ENCODE data around the gene TUBB4A.

DNA sequence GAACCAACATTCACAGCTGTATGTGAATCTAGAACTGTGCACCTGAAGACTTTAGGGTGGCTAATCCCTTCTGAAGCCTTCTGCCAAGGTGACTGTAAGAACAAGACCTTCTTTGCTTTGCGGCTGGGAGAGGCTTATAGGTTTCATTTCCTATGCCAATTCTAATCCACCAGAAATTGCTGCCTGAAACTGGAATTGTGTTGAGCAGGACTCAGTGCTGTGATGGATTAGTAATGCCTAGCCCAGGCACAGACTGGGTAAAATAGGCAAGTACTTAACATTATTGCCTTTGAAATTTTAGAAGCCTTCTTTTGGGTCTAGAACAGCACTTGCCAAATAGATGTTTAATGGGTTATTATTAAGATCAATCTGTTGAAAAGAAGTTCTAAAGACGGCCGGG lies 54.1 kb downstream of the TUBB4A start:
- TF ChIP-seq, protein P1, sequence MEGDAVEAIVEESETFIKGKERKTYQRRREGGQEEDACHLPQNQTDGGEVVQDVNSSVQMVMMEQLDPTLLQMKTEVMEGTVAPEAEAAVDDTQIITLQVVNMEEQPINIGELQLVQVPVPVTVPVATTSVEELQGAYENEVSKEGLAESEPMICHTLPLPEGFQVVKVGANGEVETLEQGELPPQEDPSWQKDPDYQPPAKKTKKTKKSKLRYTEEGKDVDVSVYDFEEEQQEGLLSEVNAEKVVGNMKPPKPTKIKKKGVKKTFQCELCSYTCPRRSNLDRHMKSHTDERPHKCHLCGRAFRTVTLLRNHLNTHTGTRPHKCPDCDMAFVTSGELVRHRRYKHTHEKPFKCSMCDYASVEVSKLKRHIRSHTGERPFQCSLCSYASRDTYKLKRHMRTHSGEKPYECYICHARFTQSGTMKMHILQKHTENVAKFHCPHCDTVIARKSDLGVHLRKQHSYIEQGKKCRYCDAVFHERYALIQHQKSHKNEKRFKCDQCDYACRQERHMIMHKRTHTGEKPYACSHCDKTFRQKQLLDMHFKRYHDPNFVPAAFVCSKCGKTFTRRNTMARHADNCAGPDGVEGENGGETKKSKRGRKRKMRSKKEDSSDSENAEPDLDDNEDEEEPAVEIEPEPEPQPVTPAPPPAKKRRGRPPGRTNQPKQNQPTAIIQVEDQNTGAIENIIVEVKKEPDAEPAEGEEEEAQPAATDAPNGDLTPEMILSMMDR (IDR thresholded peaks at IDR 0.05 in 2 of 3, conservative IDR thresholded peaks at IDR 0.05 in 1 of 3; ENCODE audit: control insufficient read depth in 2 of 3, extremely low read depth in 1 of 3, insufficient read depth in 1 of 3, low read depth in 3 of 3, low read length in 3 of 3), result no peak
- no peak for TF ChIP-seq NFIC (IDR thresholded peaks at IDR 0.05; ENCODE audit: low read depth, low read length)
- TF ChIP-seq, protein P2, sequence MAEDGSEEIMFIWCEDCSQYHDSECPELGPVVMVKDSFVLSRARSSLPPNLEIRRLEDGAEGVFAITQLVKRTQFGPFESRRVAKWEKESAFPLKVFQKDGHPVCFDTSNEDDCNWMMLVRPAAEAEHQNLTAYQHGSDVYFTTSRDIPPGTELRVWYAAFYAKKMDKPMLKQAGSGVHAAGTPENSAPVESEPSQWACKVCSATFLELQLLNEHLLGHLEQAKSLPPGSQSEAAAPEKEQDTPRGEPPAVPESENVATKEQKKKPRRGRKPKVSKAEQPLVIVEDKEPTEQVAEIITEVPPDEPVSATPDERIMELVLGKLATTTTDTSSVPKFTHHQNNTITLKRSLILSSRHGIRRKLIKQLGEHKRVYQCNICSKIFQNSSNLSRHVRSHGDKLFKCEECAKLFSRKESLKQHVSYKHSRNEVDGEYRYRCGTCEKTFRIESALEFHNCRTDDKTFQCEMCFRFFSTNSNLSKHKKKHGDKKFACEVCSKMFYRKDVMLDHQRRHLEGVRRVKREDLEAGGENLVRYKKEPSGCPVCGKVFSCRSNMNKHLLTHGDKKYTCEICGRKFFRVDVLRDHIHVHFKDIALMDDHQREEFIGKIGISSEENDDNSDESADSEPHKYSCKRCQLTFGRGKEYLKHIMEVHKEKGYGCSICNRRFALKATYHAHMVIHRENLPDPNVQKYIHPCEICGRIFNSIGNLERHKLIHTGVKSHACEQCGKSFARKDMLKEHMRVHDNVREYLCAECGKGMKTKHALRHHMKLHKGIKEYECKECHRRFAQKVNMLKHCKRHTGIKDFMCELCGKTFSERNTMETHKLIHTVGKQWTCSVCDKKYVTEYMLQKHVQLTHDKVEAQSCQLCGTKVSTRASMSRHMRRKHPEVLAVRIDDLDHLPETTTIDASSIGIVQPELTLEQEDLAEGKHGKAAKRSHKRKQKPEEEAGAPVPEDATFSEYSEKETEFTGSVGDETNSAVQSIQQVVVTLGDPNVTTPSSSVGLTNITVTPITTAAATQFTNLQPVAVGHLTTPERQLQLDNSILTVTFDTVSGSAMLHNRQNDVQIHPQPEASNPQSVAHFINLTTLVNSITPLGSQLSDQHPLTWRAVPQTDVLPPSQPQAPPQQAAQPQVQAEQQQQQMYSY (CRISPR knock-in tag; IDR thresholded peaks at IDR 0.05), result no peak

All from GM12878 (cell line).